Measurements from ENCODE around the gene TRAPPC8.
"Not testable (repeated sequence)": the region's sequence is repeated elsewhere in the genome, so short reads cannot be mapped to it uniquely, and the experiment has no call there.

Gene TRAPPC8

DNA sequence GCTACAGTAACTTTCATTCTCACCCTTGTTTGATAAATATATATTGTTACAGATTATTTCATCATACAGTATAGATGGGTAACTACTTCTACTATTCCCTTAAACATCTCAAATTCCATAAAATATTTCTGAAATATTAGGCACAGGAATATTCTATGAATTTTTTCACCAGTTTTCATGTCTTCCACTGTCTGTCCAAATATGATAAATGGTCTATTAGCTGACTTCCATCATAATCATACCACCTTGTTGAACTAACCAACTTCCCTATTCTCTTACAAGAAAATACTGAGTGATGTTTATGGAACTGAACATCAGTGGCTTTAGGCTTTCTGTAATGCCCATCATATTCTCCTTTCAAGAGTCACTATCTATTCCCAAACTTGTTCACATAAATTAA lies 82.4 kb downstream of the TRAPPC8 start:
- DNase-seq, result no peak

DNA sequence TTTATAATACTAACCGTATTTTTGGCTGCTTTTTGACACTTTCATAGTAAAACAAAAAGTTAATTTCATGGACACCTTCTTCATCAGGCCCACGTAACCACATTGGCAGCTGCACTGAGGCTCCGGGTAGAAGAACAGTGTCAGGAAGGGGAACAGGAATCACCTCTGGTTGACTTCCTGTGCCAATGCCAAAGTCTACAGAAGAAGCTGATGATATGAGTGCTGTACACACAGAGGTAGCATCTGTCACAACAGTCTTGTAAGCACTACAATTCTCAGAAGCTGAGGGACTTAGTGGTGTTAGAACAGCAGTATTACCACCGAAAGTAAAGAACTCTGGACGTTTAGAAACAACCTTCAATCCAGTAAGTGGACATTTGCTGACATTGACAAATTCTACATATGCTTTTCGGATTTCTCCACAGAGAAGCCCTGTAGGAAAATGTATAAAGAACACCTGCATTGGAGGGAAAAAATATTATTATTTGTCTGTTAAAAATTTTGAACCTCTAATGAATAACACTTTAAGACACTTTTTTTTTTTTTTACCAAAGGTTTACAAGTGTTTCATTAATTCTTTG lies 85.3 kb downstream of the TRAPPC8 start:
- no peak for DNase-seq

DNA sequence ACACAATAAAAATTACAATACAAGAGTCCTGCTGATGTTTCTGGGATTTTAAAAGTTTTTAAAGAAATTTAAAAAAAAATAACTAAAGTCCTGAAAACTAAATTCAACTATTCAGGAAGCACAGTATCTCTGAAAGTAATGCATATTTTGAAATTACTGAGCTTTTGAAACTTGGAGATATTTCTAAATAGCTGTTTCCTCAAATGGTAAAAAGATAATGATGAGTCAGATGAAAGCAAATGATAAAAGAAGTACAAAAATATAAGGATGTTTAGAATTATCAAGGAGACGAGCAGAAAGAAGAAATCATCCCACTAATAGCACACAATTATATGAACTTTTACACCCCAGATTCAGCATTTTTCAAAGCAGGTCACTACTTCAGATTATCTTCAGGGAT lies 92.1 kb downstream of the TRAPPC8 start:
- no peak for DNase-seq

DNA sequence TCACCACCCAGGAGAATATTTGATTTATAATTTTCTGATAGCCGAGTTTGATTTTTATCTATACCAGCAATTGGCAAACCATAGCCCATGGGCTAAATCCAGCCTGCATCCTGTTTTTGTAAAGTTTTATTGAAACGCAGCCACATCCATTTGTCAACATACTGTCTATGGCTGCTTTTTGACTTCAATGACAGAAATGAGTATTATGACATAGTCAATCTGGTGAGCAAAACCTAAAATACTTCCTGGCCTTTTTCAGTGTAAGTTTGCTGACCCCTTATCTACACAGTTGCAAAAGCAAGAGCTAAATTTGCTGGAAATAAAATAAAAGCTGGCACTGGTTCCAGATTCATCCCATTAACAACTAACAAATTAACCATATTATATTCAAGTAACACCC lies 102.4 kb downstream of the TRAPPC8 start:
- DNase-seq, result no peak

DNA sequence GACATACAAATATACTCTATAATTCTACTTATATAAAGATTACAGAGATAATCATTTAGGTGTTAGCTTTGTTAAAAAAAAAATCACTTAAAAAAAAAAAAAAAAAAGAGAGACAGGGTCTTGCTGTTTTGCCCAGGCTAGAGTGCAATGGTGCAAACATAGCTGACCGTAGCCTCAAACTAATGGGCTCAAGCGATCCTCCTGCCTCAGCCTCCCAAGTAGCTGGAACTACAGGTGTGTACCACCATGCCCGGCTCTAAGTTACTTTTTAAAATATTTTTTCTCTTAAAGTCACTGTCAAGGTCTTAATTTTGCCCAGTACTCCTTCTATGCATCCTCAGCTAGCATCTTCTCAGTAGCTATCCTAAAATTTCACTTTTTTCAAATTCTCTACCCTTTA lies 105.0 kb downstream of the TRAPPC8 start:
- DNase-seq, result no peak

DNA sequence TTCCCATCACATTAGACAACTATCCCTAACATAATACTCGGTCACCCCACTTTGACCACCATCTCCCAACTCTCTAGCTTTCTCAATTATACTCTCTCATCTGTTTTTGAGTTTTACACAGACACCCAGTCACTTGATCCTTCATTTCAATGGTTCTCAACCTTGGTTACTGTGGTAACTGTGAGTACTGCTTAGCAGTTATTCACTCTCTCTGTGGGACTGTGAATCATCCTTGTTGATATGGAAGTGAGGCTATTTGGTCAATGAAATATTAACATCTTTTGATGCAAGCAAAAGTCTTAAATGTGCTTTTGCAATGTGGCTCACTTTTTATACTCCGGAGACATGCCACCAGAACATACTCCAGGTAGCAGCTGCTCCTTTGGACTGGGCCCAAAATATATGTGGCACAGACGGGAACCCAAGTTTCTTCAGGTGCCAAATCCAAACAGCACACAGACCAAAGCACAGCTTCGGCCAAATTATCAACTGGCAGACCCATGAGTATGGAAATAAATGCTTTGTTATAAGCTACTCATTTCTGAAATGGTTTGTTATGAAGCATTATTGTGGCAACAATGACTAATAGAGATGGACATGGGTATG lies 107.3 kb downstream of the TRAPPC8 start:
- DNase-seq, result no peak

DNA sequence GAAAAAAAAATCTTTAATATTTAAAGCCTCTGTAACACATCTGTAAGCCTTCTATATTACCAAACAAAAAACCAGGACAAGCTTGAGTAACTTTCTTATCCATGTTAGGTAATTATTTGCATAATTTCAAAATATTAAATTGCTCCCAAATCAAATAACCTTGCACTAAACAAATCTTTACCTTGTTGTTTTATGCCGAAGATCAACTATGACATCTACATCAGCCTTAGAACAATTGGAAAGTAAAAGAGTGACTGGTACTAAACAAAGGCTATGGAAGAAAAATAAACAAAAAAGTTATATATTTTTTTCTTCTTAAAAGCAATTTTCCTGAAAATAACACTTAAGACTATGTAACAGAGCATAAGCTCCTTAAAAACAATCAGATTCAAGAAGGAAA lies 111.0 kb downstream of the TRAPPC8 start:
- DNase-seq, result no peak

DNA sequence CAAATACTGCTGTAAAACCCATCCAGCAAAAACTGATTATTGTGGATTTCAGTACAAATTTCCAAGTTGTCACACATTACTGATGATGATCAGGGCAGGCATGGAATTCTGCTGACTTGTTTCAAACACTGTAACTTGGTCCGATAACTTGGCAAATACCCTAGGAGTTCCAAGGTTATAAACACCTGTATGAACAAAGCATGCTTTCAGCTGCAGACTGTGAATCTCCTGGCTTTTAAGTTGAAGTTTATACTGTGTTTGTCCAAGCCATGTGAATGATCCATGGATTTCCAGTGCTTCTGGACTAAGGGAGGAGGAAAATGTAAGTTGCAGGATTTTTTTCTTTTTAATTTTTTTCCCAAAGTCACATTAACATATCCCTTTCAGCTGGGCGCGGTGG lies 112.2 kb downstream of the TRAPPC8 start:
- DNase-seq, result no peak

DNA sequence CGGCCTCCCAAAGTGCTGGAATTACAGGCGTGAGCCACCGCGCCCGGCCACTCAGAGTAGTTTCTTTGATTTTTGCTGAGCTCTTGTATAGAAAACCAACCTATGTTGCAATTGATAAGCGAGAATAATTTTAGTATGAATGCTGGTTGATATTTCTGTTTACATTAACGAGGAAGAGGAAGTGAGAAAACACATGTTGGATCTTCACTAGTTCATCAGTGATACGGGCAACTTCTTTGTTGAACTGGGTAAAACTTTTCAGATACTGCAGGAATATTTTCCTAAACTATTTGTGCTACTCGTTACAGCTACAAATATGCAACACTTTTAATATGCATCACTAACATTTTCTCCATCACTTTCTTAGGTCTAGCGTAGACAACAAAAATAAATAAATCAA lies 114.3 kb downstream of the TRAPPC8 start:
- no peak for DNase-seq

DNA sequence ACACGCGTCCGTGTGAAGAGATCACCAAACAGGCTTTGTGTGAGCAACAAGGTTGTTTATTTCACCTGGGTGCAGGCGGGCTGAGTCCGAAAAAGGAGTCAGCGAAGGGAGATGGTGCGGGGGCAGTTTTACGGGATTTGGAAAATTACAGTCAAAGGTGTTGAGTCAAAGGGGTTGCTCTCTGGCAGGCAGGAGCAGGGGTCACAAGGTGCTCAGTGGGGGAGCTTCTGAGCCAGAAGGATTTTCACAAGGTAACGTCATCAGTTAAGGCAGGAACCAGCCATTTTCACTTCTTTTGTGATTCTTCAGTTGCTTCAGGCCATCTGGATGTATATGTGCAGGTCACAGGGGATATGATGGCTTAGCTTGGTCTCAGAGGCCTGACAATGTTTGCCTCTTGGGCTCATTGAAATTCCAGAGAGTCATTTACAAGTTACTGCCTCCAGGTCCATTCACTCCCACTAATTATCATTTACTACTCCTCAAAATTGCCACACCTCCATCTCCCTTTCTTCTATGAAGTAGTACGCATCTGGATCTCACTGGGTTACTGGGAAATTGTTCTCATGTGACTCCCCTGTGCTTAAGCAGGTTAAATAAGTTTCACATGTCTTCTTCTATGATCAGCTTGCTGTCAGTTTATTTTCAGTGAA lies 116.1 kb downstream of the TRAPPC8 start:
- not testable (repeated sequence) for DNase-seq

DNA sequence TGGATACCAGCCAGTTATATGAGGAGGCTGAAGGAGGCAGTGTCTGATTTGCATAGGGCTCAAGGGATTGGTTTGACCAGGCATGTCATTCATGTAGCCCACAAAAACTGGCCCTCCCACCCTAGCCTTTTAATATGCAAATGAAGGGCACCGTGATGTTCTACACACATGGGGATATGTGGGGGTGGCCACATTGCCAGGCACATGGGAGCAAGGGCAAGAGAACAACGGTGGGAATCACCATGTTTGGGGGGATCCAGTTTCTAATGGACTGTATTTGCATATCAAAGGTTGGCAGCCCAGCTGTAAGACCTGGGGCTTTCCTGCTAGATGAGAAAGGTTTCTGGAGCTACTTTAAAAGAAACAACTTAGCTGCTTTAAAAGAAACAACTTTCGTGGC lies 117.2 kb downstream of the TRAPPC8 start:
- no peak for DNase-seq

DNA sequence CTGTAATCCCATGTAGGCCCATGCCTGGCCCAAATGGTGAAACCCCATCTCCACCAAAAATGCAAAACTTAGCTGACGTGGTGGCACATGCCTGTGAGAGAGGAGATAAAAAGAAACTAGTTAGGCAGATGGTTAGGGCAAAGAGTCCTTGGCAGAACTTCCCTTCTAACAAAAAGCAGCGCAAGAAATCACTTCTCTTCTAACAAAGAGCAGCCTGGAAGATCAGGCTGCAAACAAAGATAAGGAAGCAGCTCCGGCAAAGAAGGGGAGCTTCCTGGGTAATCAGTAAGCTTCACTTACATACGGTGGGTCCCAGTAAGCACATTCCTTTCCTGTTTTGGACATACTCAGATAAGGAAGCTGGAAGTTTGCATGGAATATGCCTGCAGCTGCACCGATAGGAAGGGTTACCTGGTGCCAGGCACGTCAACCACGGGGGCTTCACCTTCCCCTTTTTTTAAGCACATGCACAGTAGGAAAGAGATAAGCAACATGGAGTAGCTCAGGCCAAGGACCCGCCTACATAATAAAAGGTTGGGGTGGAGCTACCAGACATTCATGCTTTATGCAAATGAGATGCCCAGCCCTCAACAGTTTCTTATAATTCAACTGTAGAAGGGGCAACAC lies 121.3 kb downstream of the TRAPPC8 start:
- DNase-seq, result no peak

DNA sequence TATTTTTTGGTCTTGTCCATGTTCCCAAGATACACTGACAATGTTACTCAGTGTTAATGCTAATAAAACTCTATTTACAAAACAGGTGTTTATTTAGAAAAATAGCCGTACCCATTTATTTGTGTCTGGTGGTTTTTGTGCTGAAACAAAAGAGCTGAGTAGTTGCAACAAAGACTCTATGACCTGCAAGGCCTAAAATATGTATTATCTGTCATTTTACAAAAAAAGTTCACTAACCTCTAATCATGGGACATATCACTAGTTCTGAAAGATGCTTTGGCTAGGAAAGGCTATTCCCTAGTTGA lies 123.1 kb downstream of the TRAPPC8 start:
- no peak for DNase-seq

DNA sequence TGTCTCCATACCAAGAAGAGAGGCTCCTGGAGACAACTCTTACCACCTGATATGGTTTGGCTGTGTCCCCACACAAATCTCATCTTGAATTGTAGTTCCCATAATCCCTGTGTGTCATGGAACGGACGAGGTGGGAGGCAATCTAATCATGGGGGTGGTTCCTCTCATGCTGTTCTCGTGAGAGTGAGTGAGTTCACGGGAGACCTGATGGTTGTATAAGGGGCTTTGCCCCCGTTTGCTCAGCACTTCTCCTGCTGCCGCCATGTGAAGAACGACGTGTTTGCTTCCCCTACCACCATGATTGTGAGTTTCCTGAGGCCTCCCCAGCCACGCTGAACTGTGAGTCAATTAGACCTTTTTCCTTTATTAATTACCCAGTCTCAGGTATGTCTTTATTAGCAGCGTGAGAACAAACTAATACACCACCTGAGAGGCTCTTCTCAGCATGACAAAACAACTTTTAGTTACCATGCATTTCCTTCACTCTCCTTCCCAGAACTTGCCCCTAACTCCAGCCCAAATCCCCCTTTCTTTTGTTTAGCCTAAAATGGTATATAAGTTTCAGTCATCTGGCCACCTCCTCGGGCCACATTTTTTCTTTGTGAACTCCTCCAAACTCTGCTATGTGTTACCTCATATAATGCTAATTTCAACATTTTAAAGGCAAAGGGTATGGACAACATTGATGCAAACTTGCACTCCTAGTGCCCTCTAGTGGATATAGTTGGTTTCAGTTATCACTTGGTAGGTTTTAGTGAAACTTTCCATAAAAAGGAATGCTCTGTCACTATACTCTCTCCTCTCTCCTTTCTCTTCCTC lies 123.6 kb downstream of the TRAPPC8 start:
- peak; percentile 55 for DNase-seq

DNA sequence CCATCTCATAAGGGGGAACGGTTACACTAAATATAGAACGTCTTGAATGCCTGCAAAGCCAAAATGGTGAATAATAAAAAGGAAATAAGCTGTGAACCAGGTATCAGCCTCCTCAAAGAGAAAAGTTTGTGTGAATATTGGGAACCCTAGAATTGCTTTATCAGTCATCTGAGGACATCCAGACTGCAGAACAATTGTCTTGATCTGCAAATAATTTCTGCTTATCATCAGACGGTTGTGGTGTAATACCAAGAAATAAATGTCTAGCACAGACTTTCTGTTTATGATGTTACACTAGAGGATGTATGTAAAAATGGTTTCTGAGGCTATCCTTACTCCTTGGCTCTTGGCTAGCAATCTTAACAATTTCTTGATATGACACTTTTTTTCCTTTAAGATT lies 128.8 kb downstream of the TRAPPC8 start:
- no peak for DNase-seq

DNA sequence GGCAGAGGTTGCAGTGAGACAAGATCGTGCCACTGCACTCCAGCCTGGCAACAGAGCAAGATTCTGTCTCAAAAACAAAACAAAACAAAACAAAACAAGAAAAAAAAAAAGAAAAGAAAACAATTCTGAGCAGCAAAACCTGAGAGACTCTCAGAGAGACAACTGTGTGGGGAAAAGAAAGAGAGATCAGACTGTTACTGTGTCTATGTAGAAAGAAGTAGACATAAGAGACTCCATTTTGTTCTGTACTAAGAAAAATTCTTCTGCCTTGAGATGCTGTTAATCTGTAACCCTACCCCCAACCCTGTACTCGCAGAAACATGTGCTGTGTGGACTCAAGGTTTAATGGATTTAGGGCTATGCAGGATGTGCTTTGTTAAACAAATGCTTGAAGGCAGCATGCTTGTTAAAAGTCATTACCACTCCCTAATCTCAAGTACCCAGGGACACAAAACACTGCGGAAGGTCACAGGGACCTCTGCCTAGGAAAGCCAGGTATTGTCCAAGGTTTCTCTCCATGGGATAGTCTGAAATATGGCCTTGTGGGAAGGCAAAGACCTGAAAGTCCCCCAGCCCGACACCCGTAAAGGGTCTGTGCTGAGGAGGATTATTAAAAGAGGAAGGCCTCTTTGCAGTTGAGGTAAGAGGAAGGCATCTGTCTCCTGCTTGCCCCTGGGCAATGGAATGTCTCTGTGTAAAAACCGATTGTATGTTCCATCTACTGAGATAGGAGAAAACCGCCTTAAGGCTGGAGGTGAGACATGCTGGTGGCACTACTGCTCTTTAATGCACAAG lies 132.4 kb downstream of the TRAPPC8 start:
- DNase-seq, result not testable (repeated sequence)

DNA sequence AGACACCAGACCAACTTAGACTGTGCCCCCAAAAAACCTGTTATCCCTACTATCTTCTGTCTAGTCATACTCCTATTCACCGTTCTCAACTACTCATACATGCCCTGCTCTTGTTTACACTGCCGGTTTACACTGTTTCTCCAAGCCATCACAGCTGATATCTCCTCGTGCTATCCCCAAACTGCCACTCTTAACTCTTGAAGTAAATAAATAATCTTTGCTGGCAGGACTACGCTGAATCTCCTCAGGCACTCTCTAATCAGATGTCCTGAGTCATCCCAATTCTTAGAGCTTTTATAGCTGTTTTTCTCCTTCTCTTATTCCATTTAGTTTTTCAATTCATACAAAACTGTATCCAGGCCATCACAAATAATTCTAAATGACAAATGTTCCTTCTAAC lies 133.9 kb downstream of the TRAPPC8 start:
- not testable (repeated sequence) for DNase-seq

DNA sequence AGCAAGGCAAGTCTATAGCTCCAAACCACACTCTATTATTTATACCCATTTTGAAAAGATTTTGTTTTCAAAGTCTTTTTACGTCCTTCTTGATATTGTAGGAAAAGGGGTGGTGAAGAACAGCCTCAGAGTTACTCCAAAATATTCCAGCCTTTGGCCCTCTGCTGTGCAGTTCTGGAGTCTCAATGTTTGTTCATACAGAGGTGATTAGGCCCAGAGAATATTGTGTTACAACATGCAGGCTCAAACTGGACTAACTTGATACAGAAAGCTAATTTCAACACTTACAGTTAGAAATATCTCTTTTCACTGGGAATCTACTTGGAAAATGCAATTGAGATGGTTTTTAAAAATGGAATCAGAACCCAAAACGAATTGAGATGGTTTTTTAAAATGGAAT lies 141.8 kb downstream of the TRAPPC8 start:
- no peak for DNase-seq

DNA sequence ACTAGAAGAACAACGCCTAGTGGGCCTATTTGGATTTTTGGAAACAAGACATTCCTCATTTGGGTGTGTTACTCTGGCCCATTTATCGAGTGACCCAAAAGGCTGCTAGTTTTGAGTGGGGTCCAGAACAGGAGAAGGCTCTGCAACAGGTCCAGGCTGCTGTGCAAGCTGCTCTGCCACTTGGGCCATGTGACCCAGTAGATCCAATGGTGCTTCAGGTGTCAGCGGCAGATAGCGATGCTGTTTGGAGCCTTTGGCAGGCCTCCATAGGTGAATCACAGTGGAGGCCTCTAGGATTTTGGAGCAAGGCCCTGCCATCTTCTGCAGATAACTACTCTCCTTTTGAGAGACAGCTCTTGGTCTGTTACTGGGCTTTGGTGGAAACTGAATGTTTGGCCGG lies 143.7 kb downstream of the TRAPPC8 start:
- not testable (repeated sequence) for DNase-seq

DNA sequence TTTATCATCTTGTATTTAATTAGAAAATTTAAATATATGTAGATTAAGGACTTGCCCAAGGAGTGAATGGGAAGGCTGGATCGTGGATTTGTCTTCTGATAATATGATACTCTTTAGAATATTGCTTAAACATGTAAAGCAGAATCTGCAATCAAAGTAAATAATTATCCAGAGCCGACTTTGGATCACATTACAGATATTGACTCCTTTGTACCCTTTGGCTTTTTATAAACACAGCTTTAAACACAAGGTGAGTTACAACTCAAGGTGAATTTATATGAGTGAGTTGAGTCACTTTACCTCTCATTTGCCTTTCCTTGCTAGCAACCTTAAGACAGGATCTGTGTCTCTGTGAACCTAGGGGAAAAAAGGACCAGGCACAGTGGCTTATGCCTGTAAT lies 144.5 kb downstream of the TRAPPC8 start:
- no peak for DNase-seq

DNA sequence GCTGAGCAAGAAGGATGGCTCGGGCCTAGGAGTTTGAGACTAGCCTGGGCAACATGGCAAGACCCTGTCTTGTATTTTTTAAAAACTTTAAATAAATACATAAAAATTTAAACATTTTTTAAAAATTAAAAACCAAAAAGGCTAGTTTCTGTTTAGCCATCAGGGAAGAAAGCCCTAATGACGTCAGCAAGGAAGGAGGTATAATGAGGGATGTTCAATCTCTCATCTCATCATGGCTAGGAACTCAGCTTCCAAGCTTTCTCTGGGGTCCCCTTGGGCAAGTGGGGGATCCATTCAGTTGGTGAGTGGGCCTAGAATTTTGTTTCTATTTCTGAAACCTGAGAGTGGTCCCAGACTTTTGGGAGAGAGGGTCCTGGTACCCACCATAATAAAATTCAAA lies 147.2 kb downstream of the TRAPPC8 start:
- no peak for DNase-seq

DNA sequence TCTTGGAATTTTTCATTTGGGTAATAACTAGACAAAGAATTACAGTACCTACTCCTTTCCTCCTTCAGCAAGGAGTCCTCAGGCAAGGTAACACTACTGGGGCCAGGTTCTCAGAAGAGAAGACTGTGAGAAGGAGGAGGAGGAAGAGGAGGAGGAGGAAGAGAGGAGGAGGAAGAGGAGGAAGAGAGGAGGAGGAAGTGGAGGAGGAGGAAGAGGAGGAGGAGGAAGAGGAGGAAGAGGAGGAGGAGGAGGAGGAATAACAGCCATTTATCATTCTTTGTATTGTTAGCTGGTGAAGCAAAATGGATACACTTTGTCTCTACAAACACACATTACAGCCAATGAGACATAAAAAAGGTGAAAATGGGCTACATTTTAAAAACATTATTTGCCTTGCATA lies 149.4 kb downstream of the TRAPPC8 start:
- no peak for DNase-seq

DNA sequence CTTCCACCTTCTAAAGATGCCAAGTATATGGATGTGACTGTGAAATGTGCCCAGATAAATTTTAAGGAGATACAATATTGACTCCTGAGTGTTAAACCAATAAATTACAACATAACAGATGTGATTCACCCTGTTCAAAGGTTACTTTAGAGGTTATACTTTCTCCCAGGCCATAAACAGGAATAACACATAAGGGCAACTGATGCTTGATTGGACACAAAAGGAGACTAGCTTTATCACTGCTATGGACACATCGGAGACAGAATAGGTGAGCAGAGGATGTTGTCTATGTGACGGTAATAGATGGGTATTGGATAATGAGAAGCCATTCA lies 150.4 kb downstream of the TRAPPC8 start:
- no peak for DNase-seq

Measured in NCI-H146 (cell line).